Activated T-cell treated with anti-CD3 and anti-CD28 coated beads, Interleukin-2, amount 50 U/mL, for 4 hours (primary cell): ENCODE data around the gene OR6J1. TPM values are rescaled to one million over a fixed set of nuclear protein-coding genes. Genes with fewer than 3 reads are reported as not detected.
"Not testable (repeated sequence)": the region's sequence is repeated elsewhere in the genome, so short reads cannot be mapped to it uniquely, and the experiment has no call there.

Experiments used
- ATAC-seq, 2 donors: fragments of 200-7000 bp; cut with Tn5 transposase; one replicate each; pipeline ENCODE4 v1.10.0; 2021
- DNase-seq: peaks from one replicate; pipeline ENCODE4 v3.0.0-alpha.2; 2020
- H3K27me3 Mint-ChIP-seq: one replicate; pipeline ENCODE4 v1.8.0; 2021; ENCODE audit warnings: low read depth, mixed read lengths
- H3K36me3 Mint-ChIP-seq: one replicate; pipeline ENCODE4 v1.8.0; 2022; ENCODE audit warnings: mixed read lengths; ENCODE audit not compliant: insufficient read depth
- H3K4me1 Mint-ChIP-seq: one replicate; pipeline ENCODE4 v1.8.0; 2021; ENCODE audit warnings: low read depth, mixed read lengths
- H3K4me3 Mint-ChIP-seq: one replicate; pipeline ENCODE4 v1.8.0; 2021; ENCODE audit warnings: mild to moderate bottlenecking, moderate library complexity, mixed read lengths
- H3K9me3 Mint-ChIP-seq: one replicate; pipeline ENCODE4 v1.8.0; 2021; ENCODE audit warnings: mixed read lengths
- total RNA-seq, 3 donors: library from RNA; stranded (reverse); gene quantifications; one replicate each; pipeline ENCODE4 v1.2.1, GENCODE V29; 2021

Gene OR6J1
- total RNA-seq, 3 donors from 2014 or later = not detected

DNA sequence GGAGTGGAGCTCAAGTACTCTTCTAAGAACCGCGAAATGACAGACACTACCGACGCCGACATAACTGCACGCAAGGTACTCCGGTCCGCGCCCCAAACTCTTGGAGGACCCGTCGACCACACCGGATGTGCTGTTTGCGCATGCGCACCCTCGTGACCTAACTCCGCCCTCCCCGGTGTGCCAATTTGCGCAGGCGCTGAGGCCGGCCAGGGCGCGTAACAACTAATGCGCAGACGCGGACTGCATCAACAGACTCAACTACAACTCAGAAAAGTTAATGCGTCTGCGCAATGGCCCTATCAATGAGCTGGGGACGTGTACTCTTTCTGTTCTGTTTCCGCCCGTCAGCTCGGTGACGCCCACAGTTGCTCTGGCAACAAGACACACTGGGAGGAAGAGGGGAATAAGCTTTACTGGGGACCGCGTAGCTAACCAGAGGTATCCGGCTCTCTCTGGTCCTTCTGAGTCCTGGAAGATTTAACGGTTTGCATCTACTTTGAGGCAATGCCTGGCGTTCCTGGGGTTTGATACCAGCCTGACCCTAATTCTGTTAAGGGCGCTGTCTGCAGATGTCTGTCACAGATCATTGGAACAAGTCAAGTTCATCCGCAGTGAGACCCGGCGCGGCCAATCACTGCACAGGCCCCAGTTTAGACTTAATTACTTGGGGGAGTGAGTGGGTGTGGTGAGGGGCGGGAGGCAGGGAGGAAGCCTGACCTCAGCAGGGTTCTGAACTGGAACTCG lies 54.9 kb downstream of the OR6J1 start, which contains the start of gene DAD1:
Gene DAD1, minus strand, starts transcription at position 129 of the 744 bp plus-strand sequence. Its CDS starts 67 bp downstream, at position 62.
- Mint-ChIP-seq H3K27me3 (no peaks in the 10 kb centered on the region), H3K9me3 (no peaks in the 10 kb centered on the region), H3K4me1 (peaks cover 56% of the 10 kb centered on the region), H3K36me3 (peaks cover 23% of the 10 kb centered on the region), H3K4me3 (peak within 1 kb of the TSS; percentile 91)
- DNase-seq (peak; percentile 99), ATAC-seq (peak; percentile 83 to 85)

DNA sequence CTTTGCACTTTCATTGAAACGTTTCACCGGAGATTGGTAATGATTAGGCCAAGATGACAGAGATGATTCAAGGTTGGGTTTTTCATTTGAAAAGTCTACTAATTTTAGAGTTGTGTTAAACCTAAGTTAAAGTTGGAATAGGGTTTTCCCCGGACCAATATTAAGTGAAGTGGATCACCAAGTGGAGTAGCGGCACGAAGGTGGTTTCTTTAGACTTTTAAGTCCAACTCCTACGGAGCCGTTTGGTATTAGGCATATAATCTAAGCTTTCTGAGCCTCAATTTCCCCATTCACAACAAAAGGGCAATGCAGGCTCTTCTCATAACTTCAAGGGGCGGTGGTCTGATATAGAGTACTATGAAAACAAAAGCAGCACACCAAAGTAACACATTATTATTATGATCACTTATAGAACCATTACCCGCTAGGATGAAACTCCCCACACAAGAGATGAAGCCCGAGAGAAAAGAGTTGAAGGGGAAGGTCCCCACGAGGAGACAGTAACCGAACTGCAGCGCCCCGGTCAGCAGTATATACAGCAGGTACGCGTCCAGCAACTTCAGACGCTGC lies 55.5 kb downstream of the OR6J1 start:
- Mint-ChIP-seq H3K9me3 (no peaks in the 10 kb centered on the region), H3K4me3 (peak overlapping the region; percentile 91), H3K36me3 (peaks cover 26% of the 10 kb centered on the region), H3K4me1 (peaks cover 62% of the 10 kb centered on the region), H3K27me3 (no peaks in the 10 kb centered on the region)
- no peak for DNase-seq
- ATAC-seq = peak; percentile 47 to 53

DNA sequence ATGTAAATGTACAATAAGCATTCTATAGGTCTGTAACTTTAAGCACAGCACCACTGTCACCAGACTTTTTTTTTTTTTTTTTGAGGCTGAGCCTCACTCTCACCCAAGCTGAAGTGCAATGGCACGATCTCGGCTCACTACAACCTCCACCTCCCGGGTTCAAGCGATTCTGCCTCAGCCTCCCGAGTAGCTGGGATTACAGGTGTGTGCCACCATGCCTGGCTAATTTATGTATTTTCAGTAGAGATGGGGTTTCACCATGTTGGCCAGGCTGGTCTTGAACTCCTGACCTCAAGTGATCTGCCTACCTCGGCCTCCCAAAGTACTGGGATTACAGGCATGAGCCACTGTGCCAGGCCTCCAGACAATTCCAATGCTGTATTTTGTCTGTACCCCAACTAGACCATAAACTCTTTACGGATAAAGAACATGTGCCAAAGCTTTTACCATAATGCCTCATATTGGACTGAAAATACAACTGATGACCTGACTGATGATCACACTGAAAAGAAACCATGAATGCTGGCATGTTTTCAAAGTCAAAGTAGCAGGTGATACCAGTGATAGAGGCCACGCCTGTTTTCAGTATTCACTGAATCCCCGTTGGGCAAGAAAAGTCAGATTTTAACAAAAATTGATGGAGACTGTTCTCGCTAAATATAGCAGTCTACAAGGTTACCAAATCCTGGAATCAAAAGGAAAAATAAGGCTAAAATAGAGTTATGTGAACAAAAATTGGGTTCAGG lies 56.3 kb downstream of the OR6J1 start:
- not testable (repeated sequence) for H3K27me3 Mint-ChIP-seq, H3K9me3 Mint-ChIP-seq, DNase-seq
- H3K36me3 Mint-ChIP-seq = peaks cover 33% of the 10 kb centered on the region
- H3K4me1 Mint-ChIP-seq = peaks cover 70% of the 10 kb centered on the region
- peak; percentile 25 to 27 for ATAC-seq
- peak overlapping the region; percentile 91 for H3K4me3 Mint-ChIP-seq

- Mint-ChIP-seq H3K36me3 (peaks cover 34% of the 10 kb centered on the region), H3K27me3 (no peaks in the 10 kb centered on the region), H3K4me3 (peak overlapping the region; percentile 91), H3K4me1 (peaks cover 75% of the 10 kb centered on the region), H3K9me3 (no peaks in the 10 kb centered on the region)
- DNase-seq = no peak
- ATAC-seq = no peak
These were observed 56.9 kb downstream of the OR6J1 start for GRCh38 chr14:22587247-22587646.

DNA sequence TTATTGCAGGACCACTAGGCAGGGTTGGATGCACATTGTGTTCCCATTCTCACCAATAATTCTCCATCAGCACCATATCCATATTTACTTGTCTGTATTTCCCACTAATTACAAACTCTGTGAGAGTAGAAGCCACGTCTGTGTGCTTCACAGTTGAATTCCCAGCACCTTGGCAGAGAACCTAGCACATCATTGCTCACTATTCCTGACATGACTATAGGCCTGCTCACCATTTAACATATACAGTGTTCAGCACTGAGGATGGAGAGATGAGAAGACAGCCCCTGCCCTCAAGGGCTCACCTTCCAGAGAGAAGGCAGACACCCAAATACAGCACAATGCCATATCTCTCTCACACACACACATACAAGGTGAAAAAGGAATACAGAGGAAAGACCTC lies 60.2 kb downstream of the OR6J1 start:
- peaks cover 74% of the 10 kb centered on the region for H3K4me1 Mint-ChIP-seq
- H3K4me3 Mint-ChIP-seq = peak overlapping the region; percentile 52
- peaks cover 42% of the 10 kb centered on the region for H3K36me3 Mint-ChIP-seq
- H3K9me3 Mint-ChIP-seq = no peaks in the 10 kb centered on the region
- ATAC-seq = peak; percentile 13 to 15
- H3K27me3 Mint-ChIP-seq = no peaks in the 10 kb centered on the region
- no peak for DNase-seq

Other genes starting within 250 kb of the OR6J1 start
- gene DAD1, start 55.1 kb downstream of the OR6J1 start, total RNA-seq = 100 to 1,000 TPM; 287 to 323 (median 300) TPM
- 1 to 10 TPM; 1.9 to 3.9 (median 2.1) TPM for gene ABHD4, start 46.1 kb downstream of the OR6J1 start, total RNA-seq
- gene OXA1L, start 122.3 kb upstream of the OR6J1 start, total RNA-seq = 100 to 1,000 TPM; 133 to 139 (median 138) TPM
- under 1 TPM; 0.16 to 0.51 (median 0.19) TPM for gene SLC7A7, start 171.1 kb upstream of the OR6J1 start, total RNA-seq
- 100 to 1,000 TPM; 247 to 250 (median 249) TPM for gene MRPL52, start 185.5 kb upstream of the OR6J1 start, total RNA-seq
- 1 to 10 TPM in 2 of 3 donors, under 1 TPM in 1; 0.76 to 1.6 (median 1.2) TPM for gene MMP14, start 192.2 kb upstream of the OR6J1 start, total RNA-seq
- 10 to 100 TPM; 19.3 to 33.7 (median 26.2) TPM for gene LRP10, start 227.4 kb upstream of the OR6J1 start, total RNA-seq
- gene REM2, start 238.9 kb upstream of the OR6J1 start, total RNA-seq = under 1 TPM; 0.13 to 0.27 (median 0.15) TPM